ENCODE results near the gene LONRF2. TPM values are rescaled to one million over a fixed set of nuclear protein-coding genes. Genes with fewer than 3 reads are reported as not detected.
A peak's percentile ranks its signal among the peaks of the same experiment; 100 is the strongest.

LONRF2 gene
- total RNA-seq, 1 experiment from 2014 or later: not detected

- Mint-ChIP-seq H3K36me3 (ENCODE audit: insufficient read depth, unreplicated experiment) (no peaks in the 10 kb centered on the region), H3K4me1 (ENCODE audit: low read depth, unreplicated experiment) (no peaks in the 10 kb centered on the region), H3K4me3 (ENCODE audit: unreplicated experiment) (no peak overlapping the region), H3K9me3 (ENCODE audit: unreplicated experiment) (no peaks in the 10 kb centered on the region), H3K27ac (ENCODE audit: unreplicated experiment) (no peak overlapping the region), H3K27me3 (ENCODE audit: insufficient read depth, unreplicated experiment) (peaks cover 4% of the 10 kb centered on the region)
- Histone ChIP-seq H3K27me3 (replicated peaks; ENCODE audit: control insufficient read depth, insufficient read depth, low read length) (no peaks in the 10 kb centered on the region), H3K36me3 (ENCODE audit: control insufficient read depth, insufficient read depth, low read length) (no peaks in the 10 kb centered on the region), H3K9me3 (no peaks in the 10 kb centered on the region), H3K4me1 (no peaks in the 10 kb centered on the region), H3K4me3 (ENCODE audit: low read depth, low read length) (no peak overlapping the region)
- TF ChIP-seq, protein P1, sequence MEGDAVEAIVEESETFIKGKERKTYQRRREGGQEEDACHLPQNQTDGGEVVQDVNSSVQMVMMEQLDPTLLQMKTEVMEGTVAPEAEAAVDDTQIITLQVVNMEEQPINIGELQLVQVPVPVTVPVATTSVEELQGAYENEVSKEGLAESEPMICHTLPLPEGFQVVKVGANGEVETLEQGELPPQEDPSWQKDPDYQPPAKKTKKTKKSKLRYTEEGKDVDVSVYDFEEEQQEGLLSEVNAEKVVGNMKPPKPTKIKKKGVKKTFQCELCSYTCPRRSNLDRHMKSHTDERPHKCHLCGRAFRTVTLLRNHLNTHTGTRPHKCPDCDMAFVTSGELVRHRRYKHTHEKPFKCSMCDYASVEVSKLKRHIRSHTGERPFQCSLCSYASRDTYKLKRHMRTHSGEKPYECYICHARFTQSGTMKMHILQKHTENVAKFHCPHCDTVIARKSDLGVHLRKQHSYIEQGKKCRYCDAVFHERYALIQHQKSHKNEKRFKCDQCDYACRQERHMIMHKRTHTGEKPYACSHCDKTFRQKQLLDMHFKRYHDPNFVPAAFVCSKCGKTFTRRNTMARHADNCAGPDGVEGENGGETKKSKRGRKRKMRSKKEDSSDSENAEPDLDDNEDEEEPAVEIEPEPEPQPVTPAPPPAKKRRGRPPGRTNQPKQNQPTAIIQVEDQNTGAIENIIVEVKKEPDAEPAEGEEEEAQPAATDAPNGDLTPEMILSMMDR (IDR thresholded peaks at IDR 0.05; ENCODE audit: insufficient read depth in 1 of 2, low read depth in 1 of 2, low read length in 1 of 2, severe bottlenecking in 1 of 2, unreplicated experiment in 1 of 2): no peak
- intact Hi-C loops (cut with micrococcal nuclease; ENCODE audit: unreplicated experiment): loop anchor here (10.0 kb wide), 1 partner anchor 523 kb away; no protein-coding TSS in a partner anchor
- ChIA-PET CTCF (no interaction called here), POLR2A (no interaction called here)
- DNase-seq: no peak
- BruUV-seq (replicated peaks): no TSS peak
These were observed 74.9 kb downstream of the LONRF2 start for GRCh38 chr2:100247256-100248043.

DNA sequence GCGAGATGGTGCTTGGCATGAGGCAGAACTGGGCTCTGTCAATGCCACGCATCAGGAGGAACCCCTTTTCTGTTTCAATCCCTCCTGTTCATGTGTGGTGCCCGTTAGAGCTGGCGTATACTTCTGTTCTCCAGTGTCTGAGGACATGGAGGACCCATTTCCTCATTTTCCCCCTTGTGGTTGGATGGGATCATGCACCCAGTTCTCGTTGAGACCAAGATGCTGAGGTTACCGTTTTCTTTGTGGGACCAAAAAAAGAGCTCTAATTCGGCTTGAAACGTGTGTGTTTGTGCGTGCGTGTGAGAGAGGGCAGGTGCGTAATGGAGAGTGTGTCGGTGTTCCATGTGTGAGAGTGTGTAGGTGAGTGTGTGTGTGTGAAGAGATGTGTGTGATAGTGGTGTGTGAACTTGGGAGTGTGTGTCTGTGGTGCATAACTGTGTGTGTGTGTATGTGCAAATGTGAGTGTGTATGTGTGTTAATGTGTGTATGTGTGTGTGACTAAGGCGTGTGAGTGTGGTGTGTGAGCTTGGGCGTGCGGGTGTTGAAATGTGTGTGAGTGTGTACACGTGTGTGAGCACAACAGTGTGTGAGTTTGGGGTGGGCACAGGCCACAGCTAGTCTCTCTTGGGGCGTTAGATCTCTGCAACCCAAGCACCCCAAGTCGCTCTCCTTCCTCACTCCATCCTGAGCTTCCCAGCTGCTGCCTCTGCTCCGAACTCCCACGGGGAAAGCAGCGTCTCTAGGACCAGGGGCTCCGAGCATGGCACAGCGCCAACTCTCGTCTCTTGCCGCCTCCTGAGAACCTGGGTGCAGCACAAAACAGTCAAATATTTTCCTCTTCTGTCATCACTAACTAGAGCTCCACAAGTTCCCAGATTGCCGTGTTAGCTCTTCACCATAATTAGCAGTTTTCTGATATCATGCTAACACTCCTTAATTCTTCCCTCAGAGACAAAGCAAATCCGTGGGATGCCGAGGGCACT lies 75.8 kb downstream of the LONRF2 start:
- no peaks in the 10 kb centered on the region for H3K9me3 Mint-ChIP-seq (ENCODE audit: unreplicated experiment)
- no peak overlapping the region for H3K4me3 Mint-ChIP-seq (ENCODE audit: unreplicated experiment)
- H3K27ac Mint-ChIP-seq (ENCODE audit: unreplicated experiment): no peak overlapping the region
- ChIA-PET POLR2A (no interaction called here), CTCF (interaction anchor here (1.7 kb wide), 1 partner anchor 687 kb away, joined by 5 read pairs; no protein-coding TSS in a partner anchor)
- H3K9me3 ChIP-seq: no peaks in the 10 kb centered on the region
- no peaks in the 10 kb centered on the region for H3K4me1 Mint-ChIP-seq (ENCODE audit: low read depth, unreplicated experiment)
- no peaks in the 10 kb centered on the region for H3K4me1 ChIP-seq
- no peak overlapping the region for H3K4me3 ChIP-seq (ENCODE audit: low read depth, low read length)
- no TSS peak for BruUV-seq (replicated peaks)
- DNase-seq: peak in 1 of 2 experiments; percentile 26
- no peaks in the 10 kb centered on the region for H3K27me3 ChIP-seq (replicated peaks; ENCODE audit: control insufficient read depth, insufficient read depth, low read length)
- intact Hi-C loops (cut with micrococcal nuclease; ENCODE audit: unreplicated experiment): loop anchor here (10.0 kb wide), 1 partner anchor 522 kb away; no protein-coding TSS in a partner anchor
- peaks cover 4% of the 10 kb centered on the region for H3K27me3 Mint-ChIP-seq (ENCODE audit: insufficient read depth, unreplicated experiment)
- TF ChIP-seq, protein P1 (IDR thresholded peaks at IDR 0.05; ENCODE audit: insufficient read depth in 1 of 2, low read depth in 1 of 2, low read length in 1 of 2, severe bottlenecking in 1 of 2, unreplicated experiment in 1 of 2): peak; percentile 26 to 46
- no peaks in the 10 kb centered on the region for H3K36me3 ChIP-seq (ENCODE audit: control insufficient read depth, insufficient read depth, low read length)
- H3K36me3 Mint-ChIP-seq (ENCODE audit: insufficient read depth, unreplicated experiment): no peaks in the 10 kb centered on the region

DNA sequence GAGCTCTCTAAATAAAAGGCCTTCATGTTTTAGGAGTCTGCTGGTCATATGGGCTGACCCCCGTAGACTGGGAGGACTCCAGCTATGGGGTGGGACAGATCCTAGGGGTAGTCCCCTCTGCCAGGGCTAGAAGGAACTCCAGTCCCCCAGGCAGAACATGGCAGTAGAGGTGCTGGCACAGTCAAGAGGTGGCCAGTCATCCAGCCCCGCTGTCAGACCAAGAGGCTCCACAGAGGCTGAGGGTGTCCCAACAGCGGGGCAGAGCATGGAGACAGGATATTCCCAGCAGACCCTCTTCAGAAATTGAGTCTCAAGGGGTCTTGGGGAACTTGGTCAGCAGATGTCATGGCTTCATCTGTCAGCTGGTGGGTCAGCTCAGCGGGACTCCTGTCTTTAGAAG lies 76.6 kb downstream of the LONRF2 start:
- intact Hi-C loops (cut with micrococcal nuclease; ENCODE audit: unreplicated experiment): loop anchor here (10.0 kb wide), 1 partner anchor 521 kb away; no protein-coding TSS in a partner anchor
- Mint-ChIP-seq H3K4me1 (ENCODE audit: low read depth, unreplicated experiment) (no peaks in the 10 kb centered on the region), H3K27me3 (ENCODE audit: insufficient read depth, unreplicated experiment) (peaks cover 5% of the 10 kb centered on the region), H3K27ac (ENCODE audit: unreplicated experiment) (no peak overlapping the region), H3K9me3 (ENCODE audit: unreplicated experiment) (no peaks in the 10 kb centered on the region), H3K4me3 (ENCODE audit: unreplicated experiment) (no peak overlapping the region), H3K36me3 (ENCODE audit: insufficient read depth, unreplicated experiment) (no peaks in the 10 kb centered on the region)
- Histone ChIP-seq H3K36me3 (ENCODE audit: control insufficient read depth, insufficient read depth, low read length) (no peaks in the 10 kb centered on the region), H3K4me1 (no peaks in the 10 kb centered on the region), H3K4me3 (ENCODE audit: low read depth, low read length) (no peak overlapping the region), H3K9me3 (no peaks in the 10 kb centered on the region), H3K27me3 (replicated peaks; ENCODE audit: control insufficient read depth, insufficient read depth, low read length) (no peaks in the 10 kb centered on the region)
- ChIA-PET POLR2A (no interaction called here), CTCF (interaction anchor here (1.7 kb wide), 1 partner anchor 686 kb away, joined by 5 read pairs; no protein-coding TSS in a partner anchor)
- TF ChIP-seq, protein P1 (IDR thresholded peaks at IDR 0.05; ENCODE audit: insufficient read depth in 1 of 2, low read depth in 1 of 2, low read length in 1 of 2, severe bottlenecking in 1 of 2, unreplicated experiment in 1 of 2): no peak
- BruUV-seq (replicated peaks): no TSS peak
- DNase-seq: no peak
